NCI-H82 treated with DMSO at 0.1 percent for 48 hours (cell line): ENCODE results near the gene ZNF638.

ENCODE experiments used
- DNase-seq: peaks from one replicate; lab custom pipeline; 2025; ENCODE audit not compliant: unreplicated experiment; lab: John Stamatoyannopoulos, UW

Gene ZNF638

DNA sequence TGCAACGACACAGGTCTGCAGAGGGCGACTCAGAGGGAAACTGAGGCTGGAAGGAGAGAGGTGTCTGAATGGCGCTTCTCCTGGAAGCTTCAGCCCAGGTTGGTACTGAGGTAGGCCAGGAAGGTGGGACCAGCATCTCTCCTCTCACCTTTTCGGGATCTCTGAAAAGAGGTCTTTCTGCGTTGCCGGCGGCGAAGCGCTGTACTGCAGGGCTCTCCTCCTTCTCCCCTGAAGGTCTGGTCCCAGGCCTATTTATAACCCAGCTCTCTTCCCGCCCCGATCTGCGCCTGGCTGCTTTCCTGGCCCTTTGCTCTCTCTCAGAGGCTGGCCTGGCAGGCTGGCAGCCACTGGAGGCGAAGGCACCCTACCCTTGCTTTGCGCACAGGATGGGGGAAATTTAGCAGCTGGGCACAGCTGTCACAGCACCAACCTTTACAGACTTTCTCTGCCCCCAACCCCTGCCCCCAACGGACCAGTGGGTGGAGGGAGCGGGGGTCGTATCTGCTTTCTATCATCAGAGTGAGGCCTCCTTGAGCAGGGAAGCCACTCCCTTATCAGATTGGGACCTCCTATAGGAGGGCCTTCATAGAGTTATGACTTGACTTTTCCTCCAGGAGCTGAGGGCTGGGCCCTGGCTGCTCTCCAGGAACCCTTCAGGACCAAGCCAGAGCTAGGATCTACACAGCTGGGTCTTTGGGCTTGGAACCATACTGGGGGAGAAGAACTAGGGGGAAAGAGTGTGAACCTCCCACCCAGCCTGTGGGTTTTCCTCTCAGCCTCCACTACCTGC is 122.8 kb downstream of the ZNF638 start:
- DNase-seq, result no peak

DNA sequence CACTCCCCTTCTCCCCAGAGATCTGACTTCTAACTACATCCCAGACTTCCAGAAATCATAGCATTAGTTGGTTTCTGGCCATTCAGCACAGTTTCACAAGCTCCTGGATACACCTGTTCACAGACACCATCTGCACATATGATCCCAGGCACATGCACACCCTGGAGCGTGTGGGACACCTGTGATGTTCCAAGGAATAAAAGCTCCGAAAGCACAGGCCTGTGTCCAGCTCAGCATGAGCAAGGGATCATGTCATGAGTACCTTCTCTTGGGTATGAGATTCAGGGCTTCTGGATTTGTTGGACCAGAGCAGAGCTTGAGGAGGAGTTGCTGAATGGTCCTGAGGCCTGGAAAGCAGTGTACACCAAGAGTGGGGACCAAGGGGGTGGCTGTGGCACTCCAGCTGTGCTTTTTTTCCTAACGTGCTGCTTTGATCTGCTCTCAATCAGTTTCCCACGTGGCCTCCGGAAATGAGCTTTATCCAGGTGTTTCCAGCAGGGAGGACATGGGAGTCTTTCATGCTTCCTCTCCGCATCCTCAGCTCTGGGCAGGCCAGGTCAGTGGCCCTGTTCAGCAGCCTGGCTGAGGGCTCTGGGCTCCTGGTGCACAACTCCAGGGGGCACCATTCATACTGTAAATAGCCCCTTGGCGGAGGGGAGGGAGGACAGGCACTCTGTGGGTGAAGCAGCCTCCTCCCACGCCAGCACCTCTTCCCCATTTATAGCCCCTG is 123.6 kb downstream of the ZNF638 start:
- DNase-seq, result no peak

GRCh38 chr2:71455741-71456569 is 124.4 kb downstream of the ZNF638 start:
- no peak for DNase-seq

- no peak for DNase-seq
Observed at GRCh38 chr2:71456617-71457016, 125.0 kb downstream of the ZNF638 start.

DNA sequence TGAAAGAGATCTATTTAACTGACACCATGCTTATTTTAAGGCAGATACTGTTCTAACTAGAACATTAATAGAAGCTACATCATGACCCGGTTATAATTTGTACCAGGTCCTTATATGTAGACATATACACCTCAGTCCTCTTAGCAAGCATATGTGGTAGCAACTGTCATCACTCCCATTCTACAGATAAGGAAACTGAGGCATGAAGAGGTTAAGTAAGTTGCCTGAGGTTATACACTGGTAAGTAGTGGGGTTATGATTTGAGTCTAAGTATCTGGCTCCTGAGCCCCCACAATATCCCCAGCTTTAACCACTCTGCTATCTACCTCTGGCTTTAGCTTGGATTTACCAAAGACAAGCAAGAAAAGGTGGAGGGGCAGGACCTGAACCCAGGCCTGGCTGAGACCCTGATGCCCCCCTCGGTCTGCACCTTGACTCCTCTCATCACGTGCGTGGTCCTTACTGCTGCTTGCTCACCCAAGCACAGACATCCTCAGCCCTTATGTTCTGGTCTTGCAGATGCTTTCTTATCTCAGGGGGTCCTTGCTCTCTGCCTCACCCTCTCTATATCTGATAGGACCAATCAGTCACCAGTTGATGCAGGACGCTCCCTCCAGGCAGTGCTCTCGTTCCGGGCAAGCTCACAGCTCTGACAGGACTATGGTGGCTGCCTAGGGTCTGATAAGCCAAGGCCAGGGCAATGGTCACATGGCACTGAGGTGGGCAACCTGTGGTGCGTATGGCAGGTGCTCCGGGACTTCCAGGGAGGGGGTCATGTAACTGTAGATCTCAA is 125.7 kb downstream of the ZNF638 start:
- no peak for DNase-seq

- no peak for DNase-seq
Observed at GRCh38 chr2:71457923-71458322, 126.3 kb downstream of the ZNF638 start.

DNA sequence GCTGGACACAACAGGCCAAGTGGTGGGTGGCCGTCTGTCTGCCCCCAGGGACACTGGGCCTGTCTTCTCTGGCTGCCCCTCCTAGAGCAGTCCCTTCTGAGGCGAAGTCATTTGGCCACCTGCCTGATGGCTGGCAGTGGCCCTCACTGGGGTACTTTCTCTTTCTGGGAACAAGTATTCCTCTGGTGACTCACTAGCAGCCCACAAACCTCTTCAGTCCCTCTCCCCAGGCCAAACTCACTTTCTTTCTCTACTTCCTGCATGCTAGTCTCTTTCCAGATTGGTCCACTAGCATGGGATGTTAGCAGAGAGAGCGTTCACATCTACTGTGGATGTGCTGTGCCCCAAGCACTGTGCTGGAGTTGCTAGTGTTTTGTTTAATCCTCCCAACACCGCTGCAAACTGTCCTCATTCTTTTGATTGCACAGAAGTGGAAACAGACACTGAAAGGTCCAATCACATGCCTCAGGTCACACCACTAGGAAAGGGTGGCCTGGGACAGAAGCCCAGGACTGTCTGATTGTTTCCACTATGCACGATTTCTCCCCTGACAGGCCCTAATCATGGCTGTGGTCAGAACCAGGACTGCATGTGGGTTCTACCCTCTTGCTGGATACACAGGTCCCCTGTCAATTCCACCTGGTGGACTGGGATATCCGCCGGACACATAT is 127.0 kb downstream of the ZNF638 start:
- no peak for DNase-seq

GRCh38 chr2:71459084-71459431 is 127.5 kb downstream of the ZNF638 start:
- DNase-seq, result no peak

DNA sequence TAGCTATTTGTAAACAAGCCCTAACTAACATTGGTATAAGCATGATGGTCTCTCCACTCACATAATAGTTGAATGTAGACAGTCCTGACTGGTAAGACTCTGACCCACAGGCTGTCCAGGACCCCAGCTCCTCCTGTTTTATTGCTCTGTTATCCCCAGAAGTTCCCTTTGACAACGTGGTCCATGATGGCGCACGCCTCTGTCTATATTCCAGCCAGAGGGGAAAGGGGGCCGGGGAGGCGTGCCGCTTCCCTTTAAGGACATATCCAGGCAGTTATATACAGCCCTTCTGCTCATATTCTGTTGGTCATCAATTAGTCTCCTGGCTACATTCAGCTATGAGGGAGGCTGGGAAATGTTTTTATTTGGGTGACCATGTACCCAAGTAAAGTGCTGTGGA is 128.5 kb downstream of the ZNF638 start:
- DNase-seq, result no peak

DNA sequence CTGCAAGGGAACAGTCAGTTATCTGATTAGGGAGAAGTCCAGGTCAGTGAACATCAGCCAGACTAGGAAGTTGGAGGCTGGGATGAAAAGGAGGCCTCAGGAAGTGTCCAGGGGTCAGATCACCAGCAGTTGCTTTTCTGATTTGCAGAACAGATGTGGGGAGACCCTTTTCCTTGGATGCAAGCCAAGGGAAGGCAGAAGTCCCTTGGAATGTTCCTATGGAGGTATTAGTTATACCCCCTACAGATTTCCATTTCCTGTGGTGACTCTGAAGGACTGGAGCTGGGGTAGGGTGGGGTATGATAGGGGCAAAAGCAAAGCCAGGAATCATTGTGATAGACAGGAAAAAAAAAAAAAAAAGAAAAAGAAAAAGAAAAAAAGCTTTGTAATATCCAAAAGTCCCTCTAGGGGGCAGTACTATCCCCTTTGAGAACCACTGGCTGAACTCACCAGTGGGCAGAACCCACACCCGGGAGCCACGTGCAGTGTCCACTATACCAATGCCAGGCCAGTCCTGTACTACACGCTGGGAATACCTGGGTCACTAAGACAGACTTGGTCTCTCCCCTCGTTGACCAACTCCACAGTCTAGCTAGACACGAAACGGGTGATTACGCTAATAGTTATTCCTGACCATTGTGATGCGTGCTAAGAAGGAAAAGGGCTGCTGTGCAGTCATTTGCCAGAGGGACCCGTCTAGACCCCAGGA is 129.2 kb downstream of the ZNF638 start:
- no peak for DNase-seq

- DNase-seq, result no peak
Observed at GRCh38 chr2:71461304-71461671, 129.7 kb downstream of the ZNF638 start.

- DNase-seq, result no peak
Observed at GRCh38 chr2:71462056-71462605, 130.5 kb downstream of the ZNF638 start.

DNA sequence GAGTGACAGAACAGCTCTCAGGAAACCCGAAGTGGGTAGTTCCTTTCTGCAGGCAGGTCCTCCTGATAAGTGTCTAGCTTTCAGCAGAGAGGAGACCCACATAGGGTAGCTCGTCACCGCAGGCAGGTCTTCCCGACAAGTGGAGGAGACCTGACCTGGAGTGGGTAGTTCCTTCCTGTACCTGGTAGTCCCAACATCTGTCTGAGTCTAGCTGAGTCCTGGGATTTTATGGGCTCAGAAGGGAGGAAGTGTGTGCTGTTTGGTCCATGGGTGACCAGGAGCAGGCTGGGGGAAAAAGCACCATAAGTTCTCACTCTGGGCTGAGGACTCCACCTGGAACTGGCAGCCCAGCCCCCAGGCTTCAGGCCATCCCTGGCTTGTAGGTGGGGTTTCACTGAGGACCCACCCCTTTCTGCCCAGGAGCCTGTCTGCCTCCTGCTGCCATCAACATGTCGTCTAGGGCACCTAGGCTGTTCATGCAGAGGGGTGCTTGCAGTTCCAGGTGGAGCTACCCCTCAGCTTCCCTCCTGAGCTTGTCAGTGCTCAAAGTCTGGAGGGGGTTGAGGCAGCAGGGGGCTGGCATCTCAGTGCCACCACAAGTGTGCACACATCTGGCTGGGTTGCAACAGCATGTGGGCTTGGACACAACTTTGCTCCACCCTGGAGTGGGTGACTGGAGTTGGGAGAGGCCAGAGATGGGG is 131.2 kb downstream of the ZNF638 start:
- no peak for DNase-seq

DNA sequence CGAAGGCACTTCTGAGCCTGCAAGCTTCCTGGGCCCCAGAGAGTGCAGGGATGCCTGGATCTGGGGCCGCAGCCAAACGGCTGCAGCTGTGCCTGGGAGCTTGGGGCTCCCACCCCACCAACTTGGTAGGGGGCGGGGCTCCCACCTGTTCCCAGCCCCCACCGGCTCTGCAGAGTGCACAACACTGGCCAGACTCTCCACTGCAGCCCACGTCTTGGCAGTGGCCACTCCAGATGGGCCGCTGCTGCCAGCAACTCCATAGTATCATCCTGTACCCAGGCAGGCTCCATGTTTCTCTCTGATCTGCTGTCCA is 131.7 kb downstream of the ZNF638 start:
- DNase-seq, result no peak

DNA sequence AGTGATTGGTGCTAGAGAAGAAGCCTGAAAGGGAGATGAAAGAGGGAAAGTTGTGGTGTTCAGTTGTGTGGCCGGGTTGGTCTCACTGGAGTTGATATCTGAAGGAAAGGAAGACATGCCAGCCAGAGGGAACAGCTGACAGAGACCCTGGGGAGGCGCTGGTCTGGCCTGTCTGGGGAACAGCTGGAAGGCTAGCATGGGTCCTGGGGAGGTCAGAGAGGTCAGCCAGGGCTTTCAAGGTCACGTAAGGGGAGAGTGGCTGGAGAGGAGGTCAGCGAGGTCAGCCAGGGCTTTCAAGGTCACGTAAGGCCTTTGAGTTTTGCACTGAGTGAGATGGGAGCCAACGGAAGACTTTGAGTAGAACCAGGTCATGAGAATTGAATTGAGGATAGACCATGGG is 132.8 kb downstream of the ZNF638 start:
- no peak for DNase-seq

DNA sequence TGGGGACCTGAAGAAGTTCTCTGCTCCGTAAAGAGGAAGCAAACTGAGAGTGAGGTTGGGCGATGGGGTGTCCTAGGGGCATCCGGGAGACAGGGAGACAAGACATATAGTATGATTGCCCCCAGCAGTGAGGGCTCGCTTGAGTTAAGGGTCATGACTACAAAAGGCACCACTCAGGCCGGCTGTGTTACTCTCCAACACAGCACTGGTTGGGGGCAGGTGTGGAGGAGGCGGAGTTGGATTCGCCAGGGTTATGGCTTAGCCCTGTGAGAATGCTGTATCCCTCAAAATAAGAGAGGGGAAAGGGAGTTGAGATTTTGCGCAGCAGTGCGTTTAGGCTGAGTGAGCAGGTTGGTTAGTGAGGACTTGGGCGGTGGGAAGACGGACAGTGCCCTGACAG is 133.8 kb downstream of the ZNF638 start:
- no peak for DNase-seq

GRCh38 chr2:71465961-71466300 is 134.3 kb downstream of the ZNF638 start:
- DNase-seq, result no peak

DNA sequence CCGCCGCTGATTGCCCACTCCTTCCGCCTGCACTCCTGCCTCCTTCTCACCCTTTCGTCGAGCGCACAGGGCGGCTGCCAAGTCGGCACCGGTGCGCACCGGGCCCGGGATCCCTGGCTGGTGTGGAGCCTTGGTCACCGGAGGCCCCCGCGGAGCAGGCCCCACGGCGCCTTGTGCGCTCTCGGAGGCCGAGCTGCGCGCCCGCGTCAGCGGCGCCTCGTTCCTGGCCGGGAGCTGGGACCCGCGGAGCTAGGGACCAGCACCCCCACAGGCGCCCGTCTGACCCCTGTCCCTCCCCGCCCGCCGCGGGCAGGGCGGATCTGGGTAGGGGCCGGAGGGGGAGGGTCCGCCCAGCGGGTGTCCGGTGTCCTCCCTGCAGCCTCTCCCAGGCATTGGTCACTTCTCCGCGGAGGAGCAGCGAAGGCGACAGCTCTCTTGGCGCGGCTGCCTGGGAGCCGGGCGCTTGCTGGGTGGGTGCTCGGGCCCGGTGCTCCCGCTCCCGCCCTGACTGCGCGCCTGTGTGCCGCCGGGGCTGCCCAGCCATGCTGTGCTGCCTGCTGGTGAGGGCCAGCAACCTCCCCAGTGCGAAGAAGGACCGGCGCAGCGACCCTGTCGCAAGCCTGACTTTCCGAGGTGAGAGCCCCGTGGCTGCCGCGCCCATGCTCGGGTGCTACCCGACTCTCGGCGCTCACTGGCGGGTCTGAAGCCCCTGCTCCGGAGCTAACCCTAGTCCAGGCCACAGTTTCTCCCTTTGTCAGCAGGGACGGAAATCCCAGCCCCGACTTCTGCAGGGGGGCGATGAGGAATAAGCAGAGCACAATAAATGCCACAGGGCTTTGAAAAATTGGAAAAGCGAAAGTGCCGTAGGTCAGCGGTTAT is 135.0 kb downstream of the ZNF638 start:
- DNase-seq, result no peak
